Neural cell (in vitro differentiated cells): Measurements from ENCODE around the gene MAPRE3. TPM values are rescaled to one million over a fixed set of nuclear protein-coding genes. Genes with fewer than 3 reads are reported as not detected.

Source experiments
- H2AFZ ChIP-seq: fragments of 200-600, 300-800 bp; sonication (generic), shearing (Covaris generic); 2 replicates; pipeline ENCODE4 v1.6.0; 2014; ENCODE audit warnings: low read depth, mild to moderate bottlenecking, antibody characterized with exemption, low read length, moderate library complexity
- H3F3A ChIP-seq: fragments of 200-600 bp; shearing (Covaris generic); 2 replicates; pipeline ENCODE4 v1.6.1; 2016; ENCODE audit warnings: mild to moderate bottlenecking, moderate library complexity, mixed read lengths, antibody characterized with exemption, low read length; ENCODE audit not compliant: insufficient read depth, poor library complexity, severe bottlenecking
- H3K27ac ChIP-seq: fragments of 200-600, 300-800 bp; sonication (generic), shearing (Covaris generic); 2 replicates; pipeline ENCODE4 v1.5.1; 2014; ENCODE audit warnings: mild to moderate bottlenecking, low read length, moderate library complexity
- H3K27me3 ChIP-seq: fragments of 300-800, 200-600 bp; sonication (generic), shearing (Covaris generic); 2 replicates; pipeline ENCODE4 v1.6.0; 2014; ENCODE audit warnings: mild to moderate bottlenecking, low read depth, low read length, moderate library complexity; ENCODE audit not compliant: insufficient read depth
- H3K36me3 ChIP-seq: fragments of 300-800, 200-600 bp; sonication (generic), shearing (Covaris generic); 2 replicates; pipeline ENCODE4 v1.5.1; 2014; ENCODE audit warnings: mild to moderate bottlenecking, antibody characterized with exemption, low read length, moderate library complexity; ENCODE audit not compliant: insufficient read depth
- H3K4me2 ChIP-seq: fragments of 300-800, 200-600 bp; sonication (generic), shearing (Covaris generic); 2 replicates; pipeline ENCODE4 v1.6.0; 2014; ENCODE audit warnings: mild to moderate bottlenecking, low read length
- H3K4me3 ChIP-seq: fragments of 300-800, 200-600 bp; sonication (generic), shearing (Covaris generic); 2 replicates; pipeline ENCODE4 v1.5.1; 2014; ENCODE audit warnings: mild to moderate bottlenecking, low read length, moderate library complexity
- H3K79me2 ChIP-seq: fragments of 200-600 bp; shearing (Covaris generic); replicated peaks from 2 replicates; pipeline ENCODE4 v1.6.0; 2014; ENCODE audit warnings: mild to moderate bottlenecking, low read length, moderate library complexity; ENCODE audit not compliant: insufficient read depth
- H3K9ac ChIP-seq: fragments of 300-800, 200-600 bp; sonication (generic), shearing (Covaris generic); 2 replicates; pipeline ENCODE4 v1.6.1; 2016; ENCODE audit warnings: mild to moderate bottlenecking, low read length, mixed read lengths
- H3K9me2 ChIP-seq: fragments of 200-600 bp; shearing (Covaris generic); 2 replicates; pipeline ENCODE4 v1.6.1; 2016; ENCODE audit warnings: mild to moderate bottlenecking, low read length, mixed read lengths; ENCODE audit not compliant: insufficient read depth
- H3K9me3 ChIP-seq: fragments of 200-600, 300-800 bp; sonication (generic), shearing (Covaris generic); 2 replicates; pipeline ENCODE4 v1.6.1; 2016; ENCODE audit warnings: mild to moderate bottlenecking, mixed run types, low read length, moderate library complexity, mixed read lengths
- H4K20me1 ChIP-seq: fragments of 200-600 bp; shearing (Covaris generic); 2 replicates; pipeline ENCODE4 v1.6.1; 2016; ENCODE audit warnings: mild to moderate bottlenecking, mixed run types; ENCODE audit not compliant: insufficient read depth
- CTCF ChIP-seq: fragments of 450-650 bp; IDR thresholded peaks from 2 replicates; pipeline ENCODE4 v1.5.1; 2014; ENCODE audit warnings: antibody characterized with exemption, mild to moderate bottlenecking, moderate library complexity; ENCODE audit not compliant: poor library complexity, severe bottlenecking
- EP300 ChIP-seq: fragments of 450-650 bp; conservative IDR thresholded peaks from 2 replicates; pipeline ENCODE4 v1.6.1; 2014; ENCODE audit warnings: antibody characterized with exemption, mild to moderate bottlenecking, moderate library complexity; ENCODE audit not compliant: poor library complexity, severe bottlenecking
- EZH2 ChIP-seq: fragments of 200-600, 300-800 bp; shearing (Covaris generic), sonication (generic); IDR thresholded peaks from 2 replicates; pipeline ENCODE4 v1.6.1; 2014; ENCODE audit warnings: antibody characterized with exemption, low read length, borderline replicate concordance, mild to moderate bottlenecking; ENCODE audit not compliant: insufficient read depth, poor library complexity, severe bottlenecking
- MXI1 ChIP-seq: fragments of 450-650 bp; conservative IDR thresholded peaks from 2 replicates; pipeline ENCODE4 v1.6.1; 2014; ENCODE audit warnings: antibody characterized with exemption, mild to moderate bottlenecking; ENCODE audit not compliant: poor library complexity, severe bottlenecking
- RAD21 ChIP-seq: fragments of 450-650 bp; conservative IDR thresholded peaks from 2 replicates; pipeline ENCODE4 v1.6.1; 2014; ENCODE audit warnings: antibody characterized with exemption, mild to moderate bottlenecking, moderate library complexity
- REST ChIP-seq: IDR thresholded peaks from 2 replicates; pipeline ENCODE4 v1.6.1; 2012; ENCODE audit warnings: borderline replicate concordance
- TAF1 ChIP-seq: IDR thresholded peaks from 2 replicates; pipeline ENCODE4 v1.6.1; 2012; ENCODE audit warnings: low read depth
- polyA plus RNA-seq: library from polyadenylated mRNA; depleted of rRNA; stranded (reverse); fragments of >200 nt; gene quantifications from 2 replicates; pipeline ENCODE4 v1.2.3, GENCODE V29; 2014

MAPRE3 gene
- polyA plus RNA-seq, 1 donor from 2014 or later, result 69.2 TPM

GRCh38 chr2:26957041-26957440, 13.4 kb upstream of the MAPRE3 start:
- no peak for TF ChIP-seq RAD21
- no peak for TF ChIP-seq EP300
- Histone ChIP-seq H3K79me2 (no peaks in the 10 kb centered on the region), H3F3A (no peaks in the 10 kb centered on the region), H3K27me3 (no peaks in the 10 kb centered on the region), H3K9me3 (no peaks in the 10 kb centered on the region), H3K9me2 (no peaks in the 10 kb centered on the region), H3K4me2 (no peak overlapping the region), H3K27ac (no peak overlapping the region), H3K4me3 (no peak overlapping the region), H2AFZ (no peak overlapping the region), H3K9ac (no peak overlapping the region), H4K20me1 (no peaks in the 10 kb centered on the region), H3K36me3 (no peaks in the 10 kb centered on the region)

- TF ChIP-seq REST, result no peak
- no peak for TF ChIP-seq EP300
- no peak for TF ChIP-seq MXI1
- no peak for TF ChIP-seq CTCF
- no peak for TF ChIP-seq EZH2
- TF ChIP-seq RAD21, result no peak
- no peak for TF ChIP-seq TAF1
- Histone ChIP-seq H3K36me3 (no peaks in the 10 kb centered on the region), H3K79me2 (no peaks in the 10 kb centered on the region), H3K9me2 (no peaks in the 10 kb centered on the region), H4K20me1 (no peaks in the 10 kb centered on the region), H3K4me2 (no peak overlapping the region), H3K9ac (no peak overlapping the region), H3F3A (no peaks in the 10 kb centered on the region), H3K4me3 (no peak overlapping the region), H2AFZ (no peak overlapping the region), H3K9me3 (no peaks in the 10 kb centered on the region), H3K27me3 (no peaks in the 10 kb centered on the region), H3K27ac (no peak overlapping the region)
These were observed 12.9 kb upstream of the MAPRE3 start for GRCh38 chr2:26957534-26957933.

- H3K36me3 ChIP-seq, result no peaks in the 10 kb centered on the region
- no peak overlapping the region for H3K4me2 ChIP-seq
- H2AFZ ChIP-seq, result no peak overlapping the region
- TF ChIP-seq TAF1 (no peak), RAD21 (no peak)
- H3K9ac ChIP-seq, result no peak overlapping the region
- no peaks in the 10 kb centered on the region for H3K9me3 ChIP-seq
- no peaks in the 10 kb centered on the region for H3K9me2 ChIP-seq
- no peak overlapping the region for H3K27ac ChIP-seq
- H3K79me2 ChIP-seq, result no peaks in the 10 kb centered on the region
- no peaks in the 10 kb centered on the region for H4K20me1 ChIP-seq
- H3K27me3 ChIP-seq, result no peaks in the 10 kb centered on the region
- no peak overlapping the region for H3K4me3 ChIP-seq
- H3F3A ChIP-seq, result no peaks in the 10 kb centered on the region
These were observed 11.1 kb upstream of the MAPRE3 start for GRCh38 chr2:26959331-26959730.
